HCT116 (cell line): ENCODE data around the gene NONO. TPM values are rescaled to one million over a fixed set of nuclear protein-coding genes. Genes with fewer than 3 reads are reported as not detected.

Experiments
- ATAC-seq: fragments of 200-7000 bp; cut with Tn5 transposase; 2 replicates; pipeline ENCODE4 v1.9.1; 2020; ENCODE audit warnings: mild to moderate bottlenecking, moderate library complexity
- BruUV-seq: library from RNA; stranded (reverse); fragments of 400-500 nt; replicated peaks from 2 replicates; lab custom pipeline; 2021; lab: Mats Ljungman, UMichigan
- CTCF ChIA-PET: fragments of 300-600 bp; sonication (Branson Sonifier 250); formaldehyde crosslinking; loops from one replicate; lab custom pipeline; 2021; ENCODE audit warnings: antibody characterized with exemption; lab: Charles Lee
- POLR2A ChIA-PET: fragments of 300-600, 350-600 bp; sonication (Branson Sonifier 250); formaldehyde crosslinking; loops from one replicate; lab custom pipeline; 2021; ENCODE audit warnings: antibody characterized with exemption; lab: Charles Lee
- RAD21 ChIA-PET, 2 experiments: fragments of 300-600 bp; sonication (Branson Sonifier 250); formaldehyde crosslinking; loops; one replicate each; lab custom pipeline; 2023; ENCODE audit warnings: low total read pairs in 2 of 2; ENCODE audit not compliant: uncharacterized antibody in 2 of 2, unreplicated experiment in 2 of 2, low non-redundant PET in 1 of 2; lab: Charles Lee
- DNase-seq: peaks from one replicate; pipeline ENCODE4 v3.0.0-alpha.2; 2010; ENCODE audit warnings: low read depth, low spot score
- H2AFZ ChIP-seq: fragments of 200-600 bp; shearing (Covaris generic), sonication (generic); 2 replicates; pipeline ENCODE4 v1.6.1; 2017; ENCODE audit warnings: low read depth, mixed run types, mixed read lengths, antibody characterized with exemption, low read length; ENCODE audit not compliant: poor library complexity, severe bottlenecking
- H3K27ac ChIP-seq: 2 replicates; pipeline ENCODE4 v1.5.1; 2012; ENCODE audit warnings: low read depth, low read length
- H3K27me3 ChIP-seq: fragments of 200-600 bp; sonication (generic); 2 replicates; pipeline ENCODE4 v1.6.1; 2016; ENCODE audit warnings: mixed run types, low read length, mixed read lengths; ENCODE audit not compliant: insufficient read depth
- H3K36me3 ChIP-seq, 2 experiments: fragments of 200-500 bp in 1 of 2; fragments of 200-600 bp in 1 of 2; sonication (Bioruptor generic) in 1 of 2; sonication (generic) in 1 of 2; 2 replicates each; pipeline versions ENCODE4 v1.5.1 to v1.6.1; 2014 to 2016; ENCODE audit warnings: low read length in 2 of 2, inconsistent platforms in 1 of 2, mixed read lengths in 1 of 2, mixed run types in 1 of 2; ENCODE audit not compliant: insufficient read depth in 2 of 2, control insufficient read depth in 1 of 2
- H3K4me1 ChIP-seq, 2 experiments: fragments of 200-600 bp in 1 of 2; sonication (generic) in 1 of 2; 2 replicates each; pipeline versions ENCODE4 v1.5.1 to v1.6.1; 2012 to 2017; ENCODE audit warnings: low read length in 2 of 2, inconsistent platforms in 1 of 2, mild to moderate bottlenecking in 1 of 2, mixed read lengths in 1 of 2, mixed run types in 1 of 2, moderate library complexity in 1 of 2; ENCODE audit not compliant: insufficient read depth in 2 of 2, control insufficient read depth in 1 of 2
- H3K4me2 ChIP-seq: fragments of 200-600 bp; sonication (generic); 2 replicates; pipeline ENCODE4 v1.6.1; 2017; ENCODE audit warnings: mixed run types, low read length, mixed read lengths
- H3K4me3 ChIP-seq, 2 experiments: fragments of 200-600 bp in 1 of 2; sonication (generic) in 1 of 2; replicated peaks in 1 of 2; 2 replicates each; pipeline ENCODE4 v1.5.1; 2011 to 2016; ENCODE audit warnings: low read length in 2 of 2, control low read depth in 1 of 2, low read depth in 1 of 2, mild to moderate bottlenecking in 1 of 2, mixed read lengths in 1 of 2, mixed run types in 1 of 2
- H3K79me2 ChIP-seq: fragments of 200-600 bp; sonication (generic); 2 replicates; pipeline ENCODE4 v1.6.1; 2017; ENCODE audit warnings: mild to moderate bottlenecking, mixed run types, low read length, moderate library complexity, mixed read lengths; ENCODE audit not compliant: insufficient read depth
- H3K9ac ChIP-seq: fragments of 200-600 bp; sonication (generic); 2 replicates; pipeline ENCODE4 v1.6.1; 2016; ENCODE audit warnings: low read length, mixed read lengths
- H3K9me2 ChIP-seq: fragments of 200-600 bp; sonication (generic), shearing (Covaris generic); 2 replicates; pipeline ENCODE4 v1.6.1; 2017; ENCODE audit warnings: mixed run types, mild to moderate bottlenecking, moderate library complexity; ENCODE audit not compliant: insufficient read depth
- H3K9me3 ChIP-seq, 2 experiments: fragments of 200-500 bp in 1 of 2; fragments of 200-600 bp in 1 of 2; sonication (Bioruptor generic) in 1 of 2; sonication (generic) in 1 of 2; 2 replicates each; pipeline ENCODE4 v1.6.1; 2014 to 2017; ENCODE audit warnings: low read length in 2 of 2, mixed read lengths in 2 of 2, inconsistent platforms in 1 of 2, low read depth in 1 of 2, mild to moderate bottlenecking in 1 of 2, mixed run types in 1 of 2, moderate library complexity in 1 of 2; ENCODE audit not compliant: control insufficient read depth in 1 of 2, insufficient read depth in 1 of 2
- H4K20me1 ChIP-seq: fragments of 200-600 bp; sonication (generic), shearing (Covaris generic); 2 replicates; pipeline ENCODE4 v1.6.1; 2017; ENCODE audit warnings: mixed run types, mild to moderate bottlenecking, moderate library complexity; ENCODE audit not compliant: insufficient read depth
- CEBPB ChIP-seq: IDR thresholded peaks from 2 replicates; pipeline ENCODE4 v1.6.1; 2012; ENCODE audit warnings: low read depth
- EGR1 ChIP-seq: IDR thresholded peaks from 2 replicates; pipeline ENCODE4 v1.6.1; 2012; ENCODE audit warnings: low read depth
- ELF1 ChIP-seq: IDR thresholded peaks from 2 replicates; pipeline ENCODE4 v1.6.1; 2012; ENCODE audit warnings: low read depth, borderline replicate concordance
- EZH2phosphoT487 ChIP-seq: fragments of 200-600 bp; IDR thresholded peaks from 2 replicates; pipeline ENCODE4 v1.6.1; 2018; ENCODE audit warnings: antibody characterized with exemption, borderline replicate concordance
- FOSL1 ChIP-seq: IDR thresholded peaks from 2 replicates; pipeline ENCODE4 v1.6.1; 2012; ENCODE audit warnings: low read depth
- JUND ChIP-seq: IDR thresholded peaks from 2 replicates; pipeline ENCODE4 v1.6.1; 2012
- POLR2A ChIP-seq: IDR thresholded peaks from 2 replicates; pipeline ENCODE4 v1.7.0; 2011; ENCODE audit warnings: borderline replicate concordance; ENCODE audit not compliant: insufficient read depth, insufficient read length; ENCODE audit errors: extremely low read depth
- POLR2AphosphoS5 ChIP-seq: IDR thresholded peaks from 2 replicates; pipeline ENCODE4 v1.6.1; 2011; ENCODE audit warnings: mild to moderate bottlenecking, low read depth, low read length, moderate library complexity
- RAD21 ChIP-seq: IDR thresholded peaks from 2 replicates; pipeline ENCODE4 v1.6.1; 2012; ENCODE audit warnings: low read depth, mild to moderate bottlenecking
- SIN3A ChIP-seq: IDR thresholded peaks from 2 replicates; pipeline ENCODE4 v1.6.1; 2012; ENCODE audit warnings: low read depth
- SP1 ChIP-seq: IDR thresholded peaks from 2 replicates; pipeline ENCODE4 v1.6.1; 2012; ENCODE audit warnings: low read depth
- SRF ChIP-seq: IDR thresholded peaks from 2 replicates; pipeline ENCODE4 v1.6.1; 2012; ENCODE audit warnings: low read depth
- TCF7L2 ChIP-seq: IDR thresholded peaks from 2 replicates; pipeline ENCODE4 v1.7.0; 2011; ENCODE audit warnings: borderline replicate concordance, inconsistent platforms; ENCODE audit not compliant: insufficient read depth, insufficient read length; ENCODE audit errors: extremely low read depth
- YY1 ChIP-seq: IDR thresholded peaks from 2 replicates; pipeline ENCODE4 v1.6.1; 2011; ENCODE audit warnings: low read length, low read depth, moderate library complexity, mild to moderate bottlenecking; ENCODE audit not compliant: insufficient replicate concordance; ENCODE audit errors: extremely low read depth
- ZFX ChIP-seq: fragments of 450-650 bp; IDR thresholded peaks from 2 replicates; pipeline ENCODE4 v1.6.1; 2017
- ZNF274 ChIP-seq: fragments of 200-500 bp; sonication (Bioruptor generic); IDR thresholded peaks from 2 replicates; pipeline ENCODE4 v1.6.1; 2014; ENCODE audit warnings: mild to moderate bottlenecking, low read depth, low read length, inconsistent platforms
- intact Hi-C: fragments of 100-400 bp; cut with micrococcal nuclease; formaldehyde crosslinking; loops from 2 replicates; pipeline ENCODE4 v1.10.0; 2022
- total RNA-seq: library from RNA; stranded (reverse); gene quantifications from one replicate; pipeline ENCODE4 v1.2.1, GENCODE V29; 2021; ENCODE audit not compliant: unreplicated experiment
- TF ChIP-seq, protein P1 (sequence below): IDR thresholded peaks from 2 replicates; pipeline ENCODE4 v1.6.1; 2012
- TF ChIP-seq, protein P2 (sequence below): IDR thresholded peaks from 2 replicates; pipeline ENCODE4 v1.6.1; 2012
- TF ChIP-seq, protein P3 (sequence below): IDR thresholded peaks from 2 replicates; pipeline ENCODE4 v1.6.1; 2011; ENCODE audit warnings: mild to moderate bottlenecking, low read length, moderate library complexity; ENCODE audit not compliant: insufficient replicate concordance; ENCODE audit errors: extremely low read depth
- TF ChIP-seq, protein P4 (sequence below): IDR thresholded peaks from 2 replicates; pipeline ENCODE4 v1.6.1; 2012; ENCODE audit warnings: low read depth

NONO gene
- total RNA-seq, 1 experiment from 2014 or later = 523 TPM

DNA sequence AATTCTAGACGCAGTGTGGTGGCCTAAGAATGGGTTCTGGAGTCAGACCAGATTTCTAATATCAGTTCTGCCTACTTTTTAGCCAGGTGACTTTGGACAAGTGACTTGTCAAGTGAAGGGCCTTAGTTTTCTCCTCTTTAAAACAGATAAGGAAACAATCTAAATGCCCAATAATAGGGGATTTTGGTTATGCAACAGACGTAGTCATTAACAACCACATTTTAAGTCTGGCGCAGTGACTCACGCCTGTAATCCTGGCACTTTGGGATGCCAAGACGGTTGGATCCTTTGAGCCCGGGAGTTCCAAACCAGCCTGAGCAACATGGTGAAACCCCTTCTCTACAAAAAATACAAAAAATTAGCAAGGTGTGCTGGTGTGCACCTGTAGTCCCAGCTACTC, 27.4 kb upstream of the NONO start (continued):
- TF ChIP-seq, protein P1, sequence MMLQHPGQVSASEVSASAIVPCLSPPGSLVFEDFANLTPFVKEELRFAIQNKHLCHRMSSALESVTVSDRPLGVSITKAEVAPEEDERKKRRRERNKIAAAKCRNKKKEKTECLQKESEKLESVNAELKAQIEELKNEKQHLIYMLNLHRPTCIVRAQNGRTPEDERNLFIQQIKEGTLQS = no peak

DNA sequence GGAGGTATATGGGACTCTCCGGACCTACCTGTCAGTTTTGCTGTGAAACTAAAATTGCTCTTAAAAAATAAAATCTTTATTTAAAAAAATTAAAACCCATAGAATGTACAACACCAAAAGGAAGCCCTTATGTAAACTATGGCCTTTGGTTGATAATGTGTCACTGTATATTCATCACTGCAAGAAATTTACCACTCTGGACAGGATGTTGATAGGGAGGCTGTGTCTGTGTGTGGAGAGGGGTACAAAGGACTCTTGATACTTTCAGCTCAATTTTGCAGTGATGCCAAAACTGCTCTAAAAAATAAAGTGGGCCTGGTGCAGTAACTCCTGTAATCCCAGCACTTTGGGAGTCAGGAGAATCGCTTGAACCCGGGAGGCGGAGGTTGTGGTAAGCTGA, 26.6 kb upstream of the NONO start:
- H3K9ac ChIP-seq = no peak overlapping the region
- H3K9me2 ChIP-seq = no peaks in the 10 kb centered on the region
- no peaks in the 10 kb centered on the region for H4K20me1 ChIP-seq
- DNase-seq = no peak
- POLR2A ChIA-PET = no interaction called here
- RAD21 ChIA-PET = no interaction called here
- no peak overlapping the region for H3K27ac ChIP-seq
- H3K4me2 ChIP-seq = no peak overlapping the region
- H3K9me3 ChIP-seq = no peaks in the 10 kb centered on the region
- no peak overlapping the region for H2AFZ ChIP-seq
- intact Hi-C loops = no loop called here
- BruUV-seq = no TSS peak
- H3K4me1 ChIP-seq = peaks cover 13 to 19% of the 10 kb centered on the region in 2 experiments
- TF ChIP-seq EGR1 (no peak), CEBPB (no peak), TCF7L2 (no peak), JUND (no peak), RAD21 (no peak), SRF (no peak), SP1 (no peak), YY1 (no peak), POLR2A (no peak), POLR2AphosphoS5 (no peak), SIN3A (no peak), FOSL1 (no peak), ELF1 (no peak), ZFX (no peak), EZH2phosphoT487 (no peak), ZNF274 (no peak)
- TF ChIP-seq, protein P2, sequence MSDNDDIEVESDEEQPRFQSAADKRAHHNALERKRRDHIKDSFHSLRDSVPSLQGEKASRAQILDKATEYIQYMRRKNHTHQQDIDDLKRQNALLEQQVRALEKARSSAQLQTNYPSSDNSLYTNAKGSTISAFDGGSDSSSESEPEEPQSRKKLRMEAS = no peak
- TF ChIP-seq, protein P3, sequence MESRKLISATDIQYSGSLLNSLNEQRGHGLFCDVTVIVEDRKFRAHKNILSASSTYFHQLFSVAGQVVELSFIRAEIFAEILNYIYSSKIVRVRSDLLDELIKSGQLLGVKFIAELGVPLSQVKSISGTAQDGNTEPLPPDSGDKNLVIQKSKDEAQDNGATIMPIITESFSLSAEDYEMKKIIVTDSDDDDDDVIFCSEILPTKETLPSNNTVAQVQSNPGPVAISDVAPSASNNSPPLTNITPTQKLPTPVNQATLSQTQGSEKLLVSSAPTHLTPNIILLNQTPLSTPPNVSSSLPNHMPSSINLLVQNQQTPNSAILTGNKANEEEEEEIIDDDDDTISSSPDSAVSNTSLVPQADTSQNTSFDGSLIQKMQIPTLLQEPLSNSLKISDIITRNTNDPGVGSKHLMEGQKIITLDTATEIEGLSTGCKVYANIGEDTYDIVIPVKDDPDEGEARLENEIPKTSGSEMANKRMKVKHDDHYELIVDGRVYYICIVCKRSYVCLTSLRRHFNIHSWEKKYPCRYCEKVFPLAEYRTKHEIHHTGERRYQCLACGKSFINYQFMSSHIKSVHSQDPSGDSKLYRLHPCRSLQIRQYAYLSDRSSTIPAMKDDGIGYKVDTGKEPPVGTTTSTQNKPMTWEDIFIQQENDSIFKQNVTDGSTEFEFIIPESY = no peak
- TF ChIP-seq, protein P4, sequence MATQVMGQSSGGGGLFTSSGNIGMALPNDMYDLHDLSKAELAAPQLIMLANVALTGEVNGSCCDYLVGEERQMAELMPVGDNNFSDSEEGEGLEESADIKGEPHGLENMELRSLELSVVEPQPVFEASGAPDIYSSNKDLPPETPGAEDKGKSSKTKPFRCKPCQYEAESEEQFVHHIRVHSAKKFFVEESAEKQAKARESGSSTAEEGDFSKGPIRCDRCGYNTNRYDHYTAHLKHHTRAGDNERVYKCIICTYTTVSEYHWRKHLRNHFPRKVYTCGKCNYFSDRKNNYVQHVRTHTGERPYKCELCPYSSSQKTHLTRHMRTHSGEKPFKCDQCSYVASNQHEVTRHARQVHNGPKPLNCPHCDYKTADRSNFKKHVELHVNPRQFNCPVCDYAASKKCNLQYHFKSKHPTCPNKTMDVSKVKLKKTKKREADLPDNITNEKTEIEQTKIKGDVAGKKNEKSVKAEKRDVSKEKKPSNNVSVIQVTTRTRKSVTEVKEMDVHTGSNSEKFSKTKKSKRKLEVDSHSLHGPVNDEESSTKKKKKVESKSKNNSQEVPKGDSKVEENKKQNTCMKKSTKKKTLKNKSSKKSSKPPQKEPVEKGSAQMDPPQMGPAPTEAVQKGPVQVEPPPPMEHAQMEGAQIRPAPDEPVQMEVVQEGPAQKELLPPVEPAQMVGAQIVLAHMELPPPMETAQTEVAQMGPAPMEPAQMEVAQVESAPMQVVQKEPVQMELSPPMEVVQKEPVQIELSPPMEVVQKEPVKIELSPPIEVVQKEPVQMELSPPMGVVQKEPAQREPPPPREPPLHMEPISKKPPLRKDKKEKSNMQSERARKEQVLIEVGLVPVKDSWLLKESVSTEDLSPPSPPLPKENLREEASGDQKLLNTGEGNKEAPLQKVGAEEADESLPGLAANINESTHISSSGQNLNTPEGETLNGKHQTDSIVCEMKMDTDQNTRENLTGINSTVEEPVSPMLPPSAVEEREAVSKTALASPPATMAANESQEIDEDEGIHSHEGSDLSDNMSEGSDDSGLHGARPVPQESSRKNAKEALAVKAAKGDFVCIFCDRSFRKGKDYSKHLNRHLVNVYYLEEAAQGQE = no peak
- TF ChIP-seq, protein P1 = no peak
- no peaks in the 10 kb centered on the region for H3K27me3 ChIP-seq
- CTCF ChIA-PET = no interaction called here
- H3K4me3 ChIP-seq = no peak overlapping the region
- ATAC-seq = no peak
- H3K79me2 ChIP-seq = no peaks in the 10 kb centered on the region
- H3K36me3 ChIP-seq = no peaks in the 10 kb centered on the region
